ENCODE results near the gene CLN5.
"Not testable (repeated sequence)": the region's sequence is repeated elsewhere in the genome, so short reads cannot be mapped to it uniquely, and the experiment has no call there.

CLN5 gene

GRCh38 chr13:76958841-76959432, 32.9 kb upstream of the CLN5 start:
- H3K9me3 ChIP-seq (ENCODE audit: control insufficient read depth, low read length): no peaks in the 10 kb centered on the region
- no peak overlapping the region for H3K27ac ChIP-seq (ENCODE audit: insufficient read depth, low read length, poor library complexity, severe bottlenecking)
- no peaks in the 10 kb centered on the region for H3K4me1 ChIP-seq (ENCODE audit: control insufficient read depth, insufficient read depth, low read length, poor library complexity, severe bottlenecking)
- DNase-seq: no peak
- H3K36me3 ChIP-seq (ENCODE audit: control insufficient read depth, insufficient read depth, low read length): no peaks in the 10 kb centered on the region
- no peak overlapping the region for H3K4me3 ChIP-seq (ENCODE audit: insufficient read depth, low read depth, low read length, poor library complexity, severe bottlenecking)
- H3K27me3 ChIP-seq (replicated peaks; ENCODE audit: control insufficient read depth, insufficient read depth, low read length, poor library complexity, severe bottlenecking): no peaks in the 10 kb centered on the region

GRCh38 chr13:76959734-76960133, 32.1 kb upstream of the CLN5 start:
- H3K9me3 ChIP-seq (ENCODE audit: control insufficient read depth, low read length); H3K4me3 ChIP-seq (ENCODE audit: insufficient read depth, low read depth, low read length, poor library complexity, severe bottlenecking); H3K4me1 ChIP-seq (ENCODE audit: control insufficient read depth, insufficient read depth, low read length, poor library complexity, severe bottlenecking); DNase-seq; H3K27me3 ChIP-seq (replicated peaks; ENCODE audit: control insufficient read depth, insufficient read depth, low read length, poor library complexity, severe bottlenecking); H3K27ac ChIP-seq (ENCODE audit: insufficient read depth, low read length, poor library complexity, severe bottlenecking); H3K36me3 ChIP-seq (ENCODE audit: control insufficient read depth, insufficient read depth, low read length): not testable (repeated sequence)

- Histone ChIP-seq H3K27me3 (replicated peaks; ENCODE audit: control insufficient read depth, insufficient read depth, low read length, poor library complexity, severe bottlenecking) (no peaks in the 10 kb centered on the region), H3K9me3 (ENCODE audit: control insufficient read depth, low read length) (no peaks in the 10 kb centered on the region), H3K4me3 (ENCODE audit: insufficient read depth, low read depth, low read length, poor library complexity, severe bottlenecking) (no peak overlapping the region), H3K36me3 (ENCODE audit: control insufficient read depth, insufficient read depth, low read length) (no peaks in the 10 kb centered on the region), H3K4me1 (ENCODE audit: control insufficient read depth, insufficient read depth, low read length, poor library complexity, severe bottlenecking) (no peaks in the 10 kb centered on the region), H3K27ac (ENCODE audit: insufficient read depth, low read length, poor library complexity, severe bottlenecking) (no peak overlapping the region)
- DNase-seq: no peak
These were observed 26.0 kb upstream of the CLN5 start for GRCh38 chr13:76965759-76966421.

DNA sequence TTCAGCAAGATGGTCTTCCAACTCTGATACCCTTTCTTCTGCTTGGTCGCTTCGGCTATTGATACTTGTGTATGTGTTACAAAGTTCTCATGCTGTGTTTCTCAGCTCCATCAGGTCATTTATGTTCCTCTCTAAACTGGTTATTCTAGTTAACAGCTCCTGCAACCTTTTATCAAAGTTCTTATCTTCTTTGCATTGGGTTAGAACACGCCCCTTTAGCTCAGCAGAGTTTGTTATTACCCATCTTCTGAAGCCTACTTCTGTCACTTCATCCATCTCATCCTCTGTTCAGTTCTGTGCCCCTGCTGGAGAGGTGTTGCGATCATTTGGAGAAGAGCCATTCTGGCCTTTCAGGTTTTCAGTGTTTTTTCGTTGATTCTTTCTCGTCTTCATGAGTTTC, 24.9 kb upstream of the CLN5 start:
- DNase-seq: no peak
- Histone ChIP-seq H3K4me1 (ENCODE audit: control insufficient read depth, insufficient read depth, low read length, poor library complexity, severe bottlenecking) (no peaks in the 10 kb centered on the region), H3K36me3 (ENCODE audit: control insufficient read depth, insufficient read depth, low read length) (no peaks in the 10 kb centered on the region), H3K9me3 (ENCODE audit: control insufficient read depth, low read length) (no peaks in the 10 kb centered on the region), H3K27ac (ENCODE audit: insufficient read depth, low read length, poor library complexity, severe bottlenecking) (no peak overlapping the region), H3K4me3 (ENCODE audit: insufficient read depth, low read depth, low read length, poor library complexity, severe bottlenecking) (no peak overlapping the region), H3K27me3 (replicated peaks; ENCODE audit: control insufficient read depth, insufficient read depth, low read length, poor library complexity, severe bottlenecking) (no peaks in the 10 kb centered on the region)

DNA sequence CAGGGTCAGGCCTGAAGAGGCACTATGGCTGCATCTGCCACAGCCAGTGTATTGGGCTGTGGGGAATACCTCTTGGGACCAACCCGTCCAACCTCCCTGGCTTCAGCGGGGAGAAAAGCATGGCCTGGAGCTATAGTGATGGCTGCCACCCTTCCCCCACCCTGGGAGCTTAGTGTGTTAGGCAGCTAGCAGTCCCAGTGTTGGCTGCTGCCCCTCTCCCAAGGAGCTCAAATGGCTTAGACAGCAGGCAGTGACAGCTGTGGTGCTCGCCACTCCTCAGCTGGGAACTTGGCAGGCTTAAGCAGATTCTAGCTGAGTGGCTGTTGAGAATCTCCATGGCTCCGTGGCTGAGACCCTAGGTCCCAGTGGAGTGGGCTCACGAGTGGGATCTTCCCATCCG, 23.8 kb upstream of the CLN5 start:
- no peak for DNase-seq
- Histone ChIP-seq H3K9me3 (ENCODE audit: control insufficient read depth, low read length) (no peaks in the 10 kb centered on the region), H3K27me3 (replicated peaks; ENCODE audit: control insufficient read depth, insufficient read depth, low read length, poor library complexity, severe bottlenecking) (no peaks in the 10 kb centered on the region), H3K27ac (ENCODE audit: insufficient read depth, low read length, poor library complexity, severe bottlenecking) (no peak overlapping the region), H3K4me1 (ENCODE audit: control insufficient read depth, insufficient read depth, low read length, poor library complexity, severe bottlenecking) (no peaks in the 10 kb centered on the region), H3K4me3 (ENCODE audit: insufficient read depth, low read depth, low read length, poor library complexity, severe bottlenecking) (no peak overlapping the region), H3K36me3 (ENCODE audit: control insufficient read depth, insufficient read depth, low read length) (no peaks in the 10 kb centered on the region)

GRCh38 chr13:76969488-76970365, 22.2 kb upstream of the CLN5 start:
- H3K27ac ChIP-seq (ENCODE audit: insufficient read depth, low read length, poor library complexity, severe bottlenecking): no peak overlapping the region
- no peaks in the 10 kb centered on the region for H3K36me3 ChIP-seq (ENCODE audit: control insufficient read depth, insufficient read depth, low read length)
- no peak for DNase-seq
- H3K27me3 ChIP-seq (replicated peaks; ENCODE audit: control insufficient read depth, insufficient read depth, low read length, poor library complexity, severe bottlenecking): no peaks in the 10 kb centered on the region
- H3K9me3 ChIP-seq (ENCODE audit: control insufficient read depth, low read length): no peaks in the 10 kb centered on the region
- H3K4me1 ChIP-seq (ENCODE audit: control insufficient read depth, insufficient read depth, low read length, poor library complexity, severe bottlenecking): no peaks in the 10 kb centered on the region
- H3K4me3 ChIP-seq (ENCODE audit: insufficient read depth, low read depth, low read length, poor library complexity, severe bottlenecking): no peak overlapping the region

- DNase-seq: no peak
- H3K9me3 ChIP-seq (ENCODE audit: control insufficient read depth, low read length): no peaks in the 10 kb centered on the region
- no peak overlapping the region for H3K4me3 ChIP-seq (ENCODE audit: insufficient read depth, low read depth, low read length, poor library complexity, severe bottlenecking)
- no peak overlapping the region for H3K27ac ChIP-seq (ENCODE audit: insufficient read depth, low read length, poor library complexity, severe bottlenecking)
- no peaks in the 10 kb centered on the region for H3K36me3 ChIP-seq (ENCODE audit: control insufficient read depth, insufficient read depth, low read length)
- H3K27me3 ChIP-seq (replicated peaks; ENCODE audit: control insufficient read depth, insufficient read depth, low read length, poor library complexity, severe bottlenecking): no peaks in the 10 kb centered on the region
- no peaks in the 10 kb centered on the region for H3K4me1 ChIP-seq (ENCODE audit: control insufficient read depth, insufficient read depth, low read length, poor library complexity, severe bottlenecking)
These were observed 20.7 kb upstream of the CLN5 start for GRCh38 chr13:76971215-76971614.

DNA sequence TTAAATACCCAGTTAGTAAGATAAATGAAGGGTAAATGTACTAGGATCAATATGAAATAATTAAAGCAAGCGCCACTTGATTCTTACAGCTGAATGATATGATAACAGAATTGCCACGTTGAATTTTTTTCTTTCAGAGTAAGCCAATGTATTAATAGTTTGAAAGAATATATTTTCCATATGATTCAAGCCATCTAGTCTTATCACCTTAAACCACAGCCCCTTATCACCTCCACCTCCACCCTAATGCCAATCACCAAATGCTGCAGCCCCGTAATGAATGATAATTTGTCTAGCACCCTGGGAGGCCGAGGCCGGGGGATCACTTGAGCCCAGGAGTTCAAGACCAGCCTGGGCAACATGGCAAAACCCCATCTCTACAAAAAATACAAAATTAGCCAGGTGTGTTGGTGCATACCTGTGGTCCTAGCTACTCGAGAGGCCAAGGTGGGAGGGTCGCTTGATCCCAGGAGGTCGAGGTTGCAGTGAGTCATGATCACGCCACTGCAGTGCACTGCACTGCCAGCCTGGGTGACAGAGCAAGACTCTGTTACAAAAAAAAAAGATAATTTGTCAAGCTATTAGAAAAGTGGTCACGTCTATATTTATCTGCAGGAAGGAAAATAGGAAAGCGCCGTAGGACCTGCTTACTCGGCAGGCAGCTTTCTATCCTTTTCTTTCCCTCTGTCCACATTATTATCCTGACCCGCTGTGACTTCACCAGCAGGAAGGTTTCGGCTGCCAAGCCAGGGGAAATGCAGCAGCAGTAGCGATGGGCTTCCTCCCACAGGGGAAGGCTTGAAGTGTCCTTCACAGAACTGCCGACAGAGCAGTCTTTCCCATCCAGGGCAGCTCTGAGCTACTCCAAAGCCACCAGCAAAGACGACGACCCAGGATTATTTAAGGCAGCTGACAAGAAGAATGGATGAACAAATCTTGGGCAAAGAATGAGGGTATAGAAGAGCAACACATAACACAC, 19.7 kb upstream of the CLN5 start:
- DNase-seq: no peak
- Histone ChIP-seq H3K27me3 (replicated peaks; ENCODE audit: control insufficient read depth, insufficient read depth, low read length, poor library complexity, severe bottlenecking) (no peaks in the 10 kb centered on the region), H3K36me3 (ENCODE audit: control insufficient read depth, insufficient read depth, low read length) (no peaks in the 10 kb centered on the region), H3K9me3 (ENCODE audit: control insufficient read depth, low read length) (no peaks in the 10 kb centered on the region), H3K4me1 (ENCODE audit: control insufficient read depth, insufficient read depth, low read length, poor library complexity, severe bottlenecking) (peaks cover 3% of the 10 kb centered on the region), H3K27ac (ENCODE audit: insufficient read depth, low read length, poor library complexity, severe bottlenecking) (no peak overlapping the region), H3K4me3 (ENCODE audit: insufficient read depth, low read depth, low read length, poor library complexity, severe bottlenecking) (no peak overlapping the region)

GRCh38 chr13:76973920-76974617, 17.8 kb upstream of the CLN5 start:
- Histone ChIP-seq H3K4me1 (ENCODE audit: control insufficient read depth, insufficient read depth, low read length, poor library complexity, severe bottlenecking) (peaks cover 6% of the 10 kb centered on the region), H3K27ac (ENCODE audit: insufficient read depth, low read length, poor library complexity, severe bottlenecking) (no peak overlapping the region), H3K27me3 (replicated peaks; ENCODE audit: control insufficient read depth, insufficient read depth, low read length, poor library complexity, severe bottlenecking) (no peaks in the 10 kb centered on the region), H3K9me3 (ENCODE audit: control insufficient read depth, low read length) (no peaks in the 10 kb centered on the region), H3K36me3 (ENCODE audit: control insufficient read depth, insufficient read depth, low read length) (no peaks in the 10 kb centered on the region), H3K4me3 (ENCODE audit: insufficient read depth, low read depth, low read length, poor library complexity, severe bottlenecking) (no peak overlapping the region)
- no peak for DNase-seq
